ENCODE measurements around the gene SHROOM3. TPM values are rescaled to one million over a fixed set of nuclear protein-coding genes. Genes with fewer than 3 reads are reported as not detected.

The SHROOM3 gene
- total RNA-seq, 6 donors from 2014 or later, result 62.3 to 216 (median 116) TPM

GRCh38 chr4:76773766-76774165, 338.7 kb downstream of the SHROOM3 start:
- Histone ChIP-seq H3K9me3 (no peaks in the 10 kb centered on the region), H3K27me3 (no peaks in the 10 kb centered on the region), H3K4me1 (no peaks in the 10 kb centered on the region), H3K27ac (no peak overlapping the region), H3K4me3 (no peak overlapping the region), H3K36me3 (peaks cover 0 to 25% (median 12%) of the 10 kb centered on the region in 4 donors)
- DNase-seq, result no peak
- TF ChIP-seq POLR2AphosphoS5 (IDR thresholded peaks at IDR 0.05), result no peak
- no peak for ATAC-seq (ENCODE audit: low FRiP score in 2 of 2)

GRCh38 chr4:76779740-76780459, 344.9 kb downstream of the SHROOM3 start:
- TF ChIP-seq EP300 (IDR thresholded peaks at IDR 0.05) (no peak), POLR2A (IDR thresholded peaks at IDR 0.05) (no peak), CTCF (IDR thresholded peaks at IDR 0.05) (no peak), POLR2AphosphoS5 (IDR thresholded peaks at IDR 0.05) (no peak)
- no peaks in the 10 kb centered on the region for H3K4me1 ChIP-seq
- H3K4me3 ChIP-seq, result no peak overlapping the region
- H3K27ac ChIP-seq, result no peak overlapping the region
- ATAC-seq (ENCODE audit: low FRiP score in 2 of 2) (no peak), DNase-seq (no peak)
- H3K36me3 ChIP-seq, result peaks cover 0 to 9% (median 4%) of the 10 kb centered on the region in 4 donors
- 86% methylated on average over 9 of the region's 9 CpGs for WGBS, 2 donors
- no peaks in the 10 kb centered on the region for H3K27me3 ChIP-seq
- H3K9me3 ChIP-seq, result no peaks in the 10 kb centered on the region

GRCh38 chr4:76780781-76781697, 346.0 kb downstream of the SHROOM3 start:
- Histone ChIP-seq H3K4me1 (no peaks in the 10 kb centered on the region), H3K27me3 (no peaks in the 10 kb centered on the region), H3K4me3 (no peak overlapping the region), H3K27ac (no peak overlapping the region), H3K9me3 (no peaks in the 10 kb centered on the region), H3K36me3 (peaks cover 0 to 9% (median 4%) of the 10 kb centered on the region in 4 donors)
- 92 to 94% methylated on average over 7 of the region's 7 CpGs for WGBS, 2 donors
- TF ChIP-seq POLR2AphosphoS5 (IDR thresholded peaks at IDR 0.05) (no peak), EP300 (IDR thresholded peaks at IDR 0.05) (no peak), CTCF (IDR thresholded peaks at IDR 0.05) (no peak), POLR2A (IDR thresholded peaks at IDR 0.05) (no peak)
- ATAC-seq (ENCODE audit: low FRiP score in 2 of 2) (no peak), DNase-seq (no peak)

- H3K4me1 ChIP-seq, result no peaks in the 10 kb centered on the region
- ATAC-seq (ENCODE audit: low FRiP score in 2 of 2) (peak in 1 of 2 donors; percentile 35), DNase-seq (no peak)
- no peak overlapping the region for H3K27ac ChIP-seq
- WGBS, 2 donors, result 85% methylated on average over 7 of the region's 7 CpGs
- TF ChIP-seq EP300 (IDR thresholded peaks at IDR 0.05) (no peak), CTCF (IDR thresholded peaks at IDR 0.05) (no peak), POLR2A (IDR thresholded peaks at IDR 0.05) (no peak), POLR2AphosphoS5 (IDR thresholded peaks at IDR 0.05) (no peak)
- H3K36me3 ChIP-seq, result peaks cover 0 to 9% (median 4%) of the 10 kb centered on the region in 4 donors
- H3K27me3 ChIP-seq, result no peaks in the 10 kb centered on the region
- no peak overlapping the region for H3K4me3 ChIP-seq
- H3K9me3 ChIP-seq, result no peaks in the 10 kb centered on the region
These were observed 346.9 kb downstream of the SHROOM3 start for GRCh38 chr4:76781698-76782595.
